HEK293T (cell line): ENCODE measurements around the gene RHOBTB3.

ENCODE experiments used
- ELF4 ChIP-seq: fragments of 450-650 bp; IDR thresholded peaks from 2 replicates; pipeline ENCODE4 v1.6.1; 2017; ENCODE audit warnings: antibody characterized with exemption
- FOXA1 ChIP-seq: fragments of 450-650 bp; IDR thresholded peaks from 2 replicates; pipeline ENCODE4 v1.6.1; 2016; ENCODE audit warnings: mild to moderate bottlenecking
- FOXM1 ChIP-seq: fragments of 450-650 bp; IDR thresholded peaks from 2 replicates; pipeline ENCODE4 v1.6.1; 2017; ENCODE audit warnings: mild to moderate bottlenecking, borderline replicate concordance
- HDGF ChIP-seq: fragments of 450-650 bp; IDR thresholded peaks from 2 replicates; pipeline ENCODE4 v1.6.1; 2017; ENCODE audit warnings: antibody characterized with exemption, borderline replicate concordance
- LEF1 ChIP-seq: fragments of 450-650 bp; IDR thresholded peaks from 2 replicates; pipeline ENCODE4 v1.6.1; 2017; ENCODE audit warnings: mild to moderate bottlenecking, borderline replicate concordance
- PKNOX1 ChIP-seq: fragments of 450-650 bp; IDR thresholded peaks from 2 replicates; pipeline ENCODE4 v1.6.1; 2016
- SP1 ChIP-seq: fragments of 450-650 bp; IDR thresholded peaks from 2 replicates; pipeline ENCODE4 v1.6.1; 2017
- SUZ12 ChIP-seq: fragments of 450-650 bp; IDR thresholded peaks from 2 replicates; pipeline ENCODE4 v1.6.1; 2016; ENCODE audit warnings: mild to moderate bottlenecking

DNA sequence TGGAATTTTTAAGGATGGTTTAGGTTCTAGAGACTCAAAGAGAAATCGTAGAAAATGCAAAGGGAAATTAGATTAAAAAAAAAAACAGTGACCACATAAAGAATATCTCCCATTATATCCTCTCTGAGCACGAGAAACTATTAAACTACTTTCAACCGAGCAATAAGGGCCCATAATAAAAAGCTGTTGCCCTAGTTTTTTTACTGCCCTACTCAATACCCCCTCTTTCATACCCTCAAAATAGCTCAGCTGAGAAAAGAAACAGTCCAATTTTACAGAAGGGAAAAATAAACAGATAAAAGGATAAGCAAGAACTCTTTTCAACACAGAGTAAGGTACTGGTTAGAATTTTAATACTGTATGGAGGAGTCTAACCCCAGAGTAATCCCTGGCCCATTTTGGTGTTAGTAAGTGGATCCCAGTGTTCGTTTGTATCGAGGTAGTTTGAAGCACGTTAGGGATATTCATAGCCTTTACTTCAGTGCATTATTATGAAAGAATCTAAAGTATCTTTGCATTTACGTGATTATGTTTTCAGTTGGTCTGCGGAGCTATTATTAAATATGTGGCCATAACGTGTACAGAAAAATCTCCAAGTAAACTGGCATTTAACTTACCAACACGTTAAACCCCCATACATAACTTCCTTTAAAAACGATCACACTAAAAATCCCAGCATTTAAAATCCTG lies 980 bp upstream of the RHOBTB3 start:
- no peak for TF ChIP-seq LEF1
- no peak for TF ChIP-seq FOXM1
- TF ChIP-seq ELF4, result no peak
- TF ChIP-seq PKNOX1, result no peak
- no peak for TF ChIP-seq SUZ12
- TF ChIP-seq SP1, result no peak
- TF ChIP-seq HDGF, result no peak
- TF ChIP-seq FOXA1, result no peak
